SKM-1 treated with dmso at 0.1 percent for 144 hours (cell line): ENCODE measurements around the gene RASGEF1C.

Source experiments
- DNase-seq: peaks from one replicate; lab custom pipeline; 2025; ENCODE audit not compliant: unreplicated experiment; lab: John Stamatoyannopoulos, UW

RASGEF1C gene

DNA sequence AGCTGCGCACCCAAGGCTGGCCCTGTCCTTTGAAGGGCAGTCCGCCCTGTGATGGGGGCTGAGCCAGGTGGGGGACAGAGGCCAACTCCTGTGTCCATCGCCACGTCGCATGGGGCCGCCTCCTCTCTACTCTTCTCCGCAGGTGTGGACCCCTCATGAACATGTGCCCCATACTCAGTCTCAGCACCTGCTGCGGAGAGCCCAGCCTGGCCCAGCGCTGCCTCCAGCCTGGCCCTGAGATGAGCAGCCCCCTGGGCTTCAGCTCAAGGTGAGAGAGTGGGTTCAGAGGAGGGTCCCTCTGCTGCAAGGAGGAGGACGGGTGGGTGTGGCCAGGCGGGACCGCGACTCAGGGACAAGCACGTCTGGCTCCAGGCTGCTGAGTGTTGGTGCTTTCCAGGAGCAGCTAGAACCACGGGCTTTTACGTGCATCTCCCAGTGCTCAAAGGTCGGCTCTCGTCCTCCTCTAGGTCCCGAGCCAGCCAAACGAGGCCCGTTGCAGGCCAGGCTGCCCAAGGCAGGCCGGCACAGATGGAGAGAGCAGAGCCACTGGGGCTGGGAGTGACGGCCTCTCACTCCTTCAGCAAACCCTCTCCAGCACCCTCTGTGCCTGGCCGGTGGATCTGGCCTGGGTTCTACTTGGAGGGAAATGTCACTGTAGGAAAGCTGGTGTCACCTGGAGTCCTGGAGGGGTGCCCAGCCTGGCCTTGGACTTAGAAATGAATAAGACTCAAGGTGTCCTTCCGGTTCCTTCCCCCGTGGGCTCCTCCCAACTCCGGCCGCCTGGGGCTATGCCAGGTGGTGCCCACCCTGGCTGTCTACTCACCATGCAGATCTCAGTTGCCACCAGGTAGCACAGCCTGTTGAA, 88.5 kb downstream of the RASGEF1C start:
- no peak for DNase-seq

DNA sequence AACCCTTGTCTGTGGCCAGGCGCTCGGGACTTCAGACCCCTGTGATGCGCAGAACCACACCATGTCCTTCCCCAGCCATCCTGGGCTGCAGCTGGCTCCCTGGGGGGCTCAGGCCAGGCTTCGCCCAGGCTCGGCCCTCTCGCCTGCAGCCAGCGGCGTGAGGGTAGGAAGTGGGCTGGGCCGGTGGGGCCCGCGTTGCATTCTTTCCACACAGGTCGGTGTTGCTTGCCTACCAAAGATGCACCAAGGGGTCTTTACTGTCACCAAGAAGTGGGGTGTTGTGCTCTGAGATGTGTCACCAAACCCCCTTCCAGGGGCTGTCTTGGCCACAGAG, 89.1 kb downstream of the RASGEF1C start:
- no peak for DNase-seq

- DNase-seq, result no peak
Measured at GRCh38 chr5:180119031-180119902, 89.7 kb downstream of the RASGEF1C start.

DNA sequence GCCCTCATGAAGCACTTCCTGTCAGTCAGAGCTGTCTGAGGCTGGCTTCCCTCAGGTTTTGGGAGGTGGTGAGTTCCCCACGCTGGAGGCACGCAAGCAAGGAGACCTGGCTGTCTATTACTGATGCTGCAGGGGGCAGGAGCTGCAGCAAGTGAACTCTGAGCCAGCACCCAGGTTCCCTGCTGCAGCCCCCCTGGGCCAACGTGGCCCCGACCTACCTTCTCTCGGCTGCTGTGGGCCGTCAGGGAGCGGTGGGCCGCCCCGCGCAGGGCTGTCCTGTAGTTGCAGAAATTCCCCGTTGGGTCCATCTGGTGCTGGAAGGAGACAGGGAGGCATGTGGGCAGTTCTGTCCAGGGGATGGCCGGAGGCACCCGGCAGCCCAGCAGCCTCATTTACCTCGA, 90.6 kb downstream of the RASGEF1C start:
- DNase-seq, result no peak

GRCh38 chr5:180117000-180117725, 91.8 kb downstream of the RASGEF1C start:
- no peak for DNase-seq

- DNase-seq, result no peak
Measured at GRCh38 chr5:180116077-180116999, 92.7 kb downstream of the RASGEF1C start.

GRCh38 chr5:180115326-180116076, 93.5 kb downstream of the RASGEF1C start:
- DNase-seq, result no peak

DNA sequence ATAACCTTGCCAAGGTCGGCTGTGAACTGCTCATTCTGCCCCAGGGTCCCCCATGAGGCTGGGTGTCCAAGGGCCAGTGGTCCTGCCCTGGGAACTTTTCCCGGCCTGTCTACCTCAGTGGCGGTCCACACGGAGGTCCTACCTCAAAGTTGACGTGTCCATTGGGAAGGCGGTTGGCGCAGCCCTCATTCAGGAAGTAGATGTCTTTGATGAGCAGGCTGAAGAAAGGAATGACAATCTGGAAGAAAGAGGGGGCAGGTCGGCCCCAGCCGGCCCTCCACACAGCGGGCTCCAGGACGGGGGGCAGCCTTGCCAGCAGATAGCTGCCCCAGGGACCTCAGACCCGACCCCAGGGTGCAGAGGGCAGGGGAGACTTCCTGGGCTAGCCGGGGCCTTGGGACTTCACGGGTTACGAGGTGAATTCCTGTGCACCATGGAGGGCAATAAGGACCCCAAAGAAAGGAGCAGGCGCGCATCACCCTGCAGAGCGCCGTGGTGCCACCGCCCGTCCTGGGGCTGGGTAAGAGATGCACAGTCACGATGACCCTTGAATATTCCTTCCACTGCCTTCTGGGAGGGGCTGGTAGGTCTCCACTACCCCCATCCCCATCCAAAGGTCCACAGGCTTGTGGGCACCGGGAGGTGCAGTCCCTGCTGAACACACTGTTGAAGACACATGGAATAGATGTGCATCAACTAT, 94.6 kb downstream of the RASGEF1C start:
- no peak for DNase-seq

- DNase-seq, result no peak
Measured at GRCh38 chr5:180113660-180114303, 95.2 kb downstream of the RASGEF1C start.

GRCh38 chr5:180112181-180112861, 96.7 kb downstream of the RASGEF1C start:
- DNase-seq, result no peak

DNA sequence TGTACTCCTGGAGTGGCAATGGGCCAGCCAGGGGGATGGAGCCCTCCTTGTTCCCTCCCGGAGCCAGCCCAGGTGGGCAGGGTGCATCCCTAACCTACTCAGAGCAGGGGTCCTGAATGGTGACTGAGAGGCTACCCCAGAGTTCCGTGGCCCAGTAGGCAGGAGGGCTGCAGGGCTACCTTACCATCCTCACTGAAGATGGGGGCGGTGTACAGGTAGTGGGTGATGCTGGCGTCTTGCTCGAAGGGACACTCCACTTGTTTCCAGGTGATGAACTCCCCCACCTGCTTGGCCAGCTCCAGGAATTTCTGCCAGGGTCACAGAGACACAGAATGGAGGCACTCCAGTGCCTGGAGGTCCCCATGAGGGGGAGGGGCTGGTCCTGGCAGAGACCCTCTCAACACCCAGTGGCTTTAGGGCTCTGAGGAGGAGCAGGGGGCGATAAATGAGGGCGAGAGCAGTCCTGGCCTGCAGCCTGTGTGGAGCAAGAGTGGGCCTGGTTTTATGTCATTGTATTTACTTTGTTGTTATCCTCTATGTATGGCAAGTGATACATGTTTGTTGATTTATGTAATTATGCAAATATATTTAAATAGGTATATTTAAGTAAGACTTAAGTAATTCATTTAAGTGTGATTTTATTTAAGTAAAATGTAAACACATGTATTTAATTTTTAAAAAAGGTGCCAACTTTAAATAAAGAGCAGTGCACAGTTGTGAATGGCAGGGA, 97.6 kb downstream of the RASGEF1C start:
- DNase-seq, result no peak

GRCh38 chr5:180109920-180110319, 99.1 kb downstream of the RASGEF1C start:
- DNase-seq, result no peak

GRCh38 chr5:180107005-180107404, 102.0 kb downstream of the RASGEF1C start:
- DNase-seq, result no peak

DNA sequence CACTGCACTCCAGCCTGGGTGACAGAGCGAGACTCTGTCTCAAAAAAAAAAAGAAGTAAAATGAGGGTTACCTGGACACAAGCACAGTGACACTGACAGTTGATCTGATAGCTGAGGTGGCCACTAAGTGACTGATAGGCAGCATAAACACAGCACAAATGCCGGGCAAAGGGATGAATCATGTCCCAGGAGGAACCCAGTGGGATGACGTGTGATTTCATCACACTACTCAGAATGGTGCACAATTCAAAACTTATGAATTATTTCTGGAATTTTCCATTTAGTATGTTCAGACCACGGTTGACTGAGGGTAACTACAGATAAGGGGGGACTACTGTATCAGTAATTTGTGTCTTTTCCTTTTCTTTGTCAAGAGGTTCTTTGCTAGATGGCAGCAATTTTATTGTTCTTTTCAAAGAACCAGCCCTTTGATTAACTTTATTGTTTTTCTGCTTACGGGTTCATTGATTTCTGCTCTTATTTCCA, 103.1 kb downstream of the RASGEF1C start:
- no peak for DNase-seq

DNA sequence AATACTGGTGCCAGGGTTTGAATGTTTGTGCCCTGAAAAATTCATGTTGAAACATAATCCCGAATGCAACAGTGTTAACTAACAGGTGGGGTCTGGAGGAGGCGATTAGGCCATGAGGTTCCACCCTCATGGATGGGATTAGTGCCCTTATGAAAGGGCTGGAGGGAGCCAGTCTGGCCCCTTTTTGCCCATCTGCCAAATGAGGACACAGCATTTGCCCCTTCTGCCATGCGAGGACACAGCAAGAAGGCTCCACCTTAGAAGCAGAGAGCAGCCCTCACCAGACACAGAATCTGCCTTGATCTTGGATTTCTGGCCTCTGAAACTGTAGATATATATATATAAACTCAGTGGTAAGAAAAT, 104.9 kb downstream of the RASGEF1C start:
- no peak for DNase-seq

DNA sequence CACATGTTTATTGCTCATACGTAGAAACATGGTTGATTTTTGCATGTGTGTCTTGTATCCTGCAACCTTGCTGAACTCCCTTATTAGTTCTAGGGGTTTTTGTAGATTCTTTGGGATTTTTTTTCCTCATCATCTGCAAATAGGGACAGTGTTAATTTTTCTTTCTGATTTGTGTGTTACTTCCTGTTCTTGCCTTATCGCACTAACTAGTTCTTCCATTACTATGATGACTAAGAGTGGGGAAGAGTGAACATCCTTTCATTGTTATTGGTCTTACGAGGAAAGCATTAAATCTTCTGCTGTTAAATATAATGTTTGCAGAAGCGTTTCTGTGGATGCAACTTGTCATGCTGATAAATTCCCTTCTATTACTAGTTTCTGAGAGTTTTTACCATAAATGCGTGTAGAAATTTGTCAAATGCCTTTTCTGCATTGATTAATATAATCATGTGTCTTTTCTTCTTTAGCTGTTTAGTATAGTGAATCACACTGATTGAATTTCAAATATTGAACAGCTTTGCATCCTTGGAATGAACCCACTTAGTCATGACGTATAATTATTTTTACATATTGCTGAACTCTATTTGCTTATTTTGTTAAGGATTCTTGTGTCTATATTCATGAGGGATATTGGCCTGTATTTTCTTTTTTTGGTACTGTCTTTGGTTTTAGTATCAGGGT, 105.4 kb downstream of the RASGEF1C start:
- DNase-seq, result no peak

GRCh38 chr5:180102636-180103035, 106.4 kb downstream of the RASGEF1C start:
- no peak for DNase-seq
